Left lobe of liver (tissue), 2 donors: ENCODE data around the gene ASB18. TPM values are rescaled to one million over a fixed set of nuclear protein-coding genes. Genes with fewer than 3 reads are reported as not detected.
A peak's percentile ranks its signal among the peaks of the same experiment; 100 is the strongest.

Source experiments
- ATAC-seq: fragments of 200-7000 bp; cut with Tn5 transposase; one replicate; pipeline ENCODE4 v1.9.1; 2020; ENCODE audit warnings: mild to moderate bottlenecking, moderate library complexity
- DNase-seq: peaks from one replicate; pipeline ENCODE4 v3.0.0-alpha.2; 2020; ENCODE audit warnings: low spot score
- total RNA-seq: library from RNA; stranded (reverse); gene quantifications from one replicate; pipeline ENCODE4 v1.2.1, GENCODE V29; 2021
- donor health status: DM: no; HTN: no; CAD: no; lungs with moderate emphysema.
- donor health status: DM: no; HTN: yes; CAD: no.

ASB18 gene
- total RNA-seq, 1 donor from 2014 or later: not detected

GRCh38 chr2:236176417-236176816 lies 87.8 kb downstream of the ASB18 start:
- ATAC-seq (peak; percentile 71), DNase-seq (no peak)

GRCh38 chr2:236175548-236176150 lies 88.6 kb downstream of the ASB18 start:
- ATAC-seq (no peak), DNase-seq (no peak)

- ATAC-seq (no peak), DNase-seq (no peak)
Measured at GRCh38 chr2:236173729-236174607, 90.2 kb downstream of the ASB18 start.

- DNase-seq (no peak), ATAC-seq (no peak)
Measured at GRCh38 chr2:236173036-236173728, 91.0 kb downstream of the ASB18 start.

- no peak for ATAC-seq
- no peak for DNase-seq
Measured at GRCh38 chr2:236172255-236173035, 91.8 kb downstream of the ASB18 start.

GRCh38 chr2:236171680-236172254 lies 92.4 kb downstream of the ASB18 start:
- no peak for ATAC-seq
- DNase-seq: no peak

- DNase-seq (no peak), ATAC-seq (no peak)
Measured at GRCh38 chr2:236171181-236171679, 93.0 kb downstream of the ASB18 start.

- no peak for ATAC-seq
- DNase-seq: no peak
Measured at GRCh38 chr2:236170590-236171165, 93.5 kb downstream of the ASB18 start.

GRCh38 chr2:236169741-236170589 lies 94.2 kb downstream of the ASB18 start:
- ATAC-seq (no peak), DNase-seq (no peak)

GRCh38 chr2:236169151-236169721 lies 95.0 kb downstream of the ASB18 start:
- no peak for ATAC-seq

GRCh38 chr2:236168110-236169080 lies 95.8 kb downstream of the ASB18 start, which contains the start of gene GBX2:
GBX2 (minus strand) TSS chr2:236168386; CDS start chr2:236167971, 415 bp downstream.
- no peak for DNase-seq
- no peak for ATAC-seq

More at GRCh38 chr2:236169151-236169721, 95.0 kb downstream of the ASB18 start:
- DNase-seq: no peak

- no peak for DNase-seq
- peak; percentile 67 for ATAC-seq
Measured at GRCh38 chr2:236167297-236168109, 96.7 kb downstream of the ASB18 start.

GRCh38 chr2:236166796-236167296 lies 97.4 kb downstream of the ASB18 start:
- ATAC-seq: no peak
- no peak for DNase-seq

- DNase-seq (no peak), ATAC-seq (no peak)
Measured at GRCh38 chr2:236165842-236166795, 98.1 kb downstream of the ASB18 start.
